DND-41 (cell line): Measurements from ENCODE around the gene CT45A10.
"Not testable (repeated sequence)": the region's sequence is repeated elsewhere in the genome, so short reads cannot be mapped to it uniquely, and the experiment has no call there.

Experiments
- ATAC-seq: fragments of 200-7000 bp; cut with Tn5 transposase; 3 replicates; pipeline ENCODE4 v1.9.1; 2021; ENCODE audit warnings: low read depth; ENCODE audit not compliant: insufficient read depth
- DNase-seq: peaks from one replicate; pipeline ENCODE4 v3.0.0-alpha.2; 2020
- H2AFZ ChIP-seq: 2 replicates; pipeline ENCODE4 v1.6.0; 2012; ENCODE audit warnings: low read depth, low read length
- H3K27ac ChIP-seq: 2 replicates; pipeline ENCODE4 v1.5.1; 2012; ENCODE audit warnings: low read length, inconsistent platforms
- H3K27me3 ChIP-seq: fragments of 200-600 bp; sonication (generic); 2 replicates; pipeline ENCODE4 v1.6.0; 2012; ENCODE audit warnings: low read length, mild to moderate bottlenecking, inconsistent platforms; ENCODE audit not compliant: insufficient read depth, poor library complexity
- H3K36me3 ChIP-seq: 2 replicates; pipeline ENCODE4 v1.5.1; 2012; ENCODE audit warnings: low read length, inconsistent platforms; ENCODE audit not compliant: insufficient read depth
- H3K4me1 ChIP-seq: 2 replicates; pipeline ENCODE4 v1.5.1; 2012; ENCODE audit warnings: mild to moderate bottlenecking, low read length; ENCODE audit not compliant: insufficient read depth
- H3K4me2 ChIP-seq: 2 replicates; pipeline ENCODE4 v1.6.0; 2012; ENCODE audit warnings: mild to moderate bottlenecking, moderate library complexity, low read length, inconsistent platforms; ENCODE audit not compliant: insufficient read depth
- H3K4me3 ChIP-seq, 2 experiments: fragments of 200-600 bp in 1 of 2; shearing (Covaris generic) in 1 of 2; 2 replicates each; pipeline ENCODE4 v1.5.1; 2012 to 2016; ENCODE audit warnings: inconsistent platforms in 2 of 2, low read length in 2 of 2, mild to moderate bottlenecking in 2 of 2, low read depth in 1 of 2, moderate library complexity in 1 of 2
- H3K79me2 ChIP-seq: 2 replicates; pipeline ENCODE4 v1.6.0; 2012; ENCODE audit warnings: low read length, inconsistent platforms; ENCODE audit not compliant: insufficient read depth
- H3K9ac ChIP-seq: 2 replicates; pipeline ENCODE4 v1.6.0; 2012; ENCODE audit warnings: low read depth, mild to moderate bottlenecking, inconsistent platforms, low read length, moderate library complexity
- H3K9me3 ChIP-seq: 2 replicates; pipeline ENCODE4 v1.5.1; 2012; ENCODE audit warnings: low read length, moderate library complexity, mild to moderate bottlenecking, inconsistent platforms; ENCODE audit not compliant: insufficient read depth, severe bottlenecking
- H4K20me1 ChIP-seq: 2 replicates; pipeline ENCODE4 v1.6.0; 2012; ENCODE audit warnings: low read length; ENCODE audit not compliant: insufficient read depth
- CTCF ChIP-seq: IDR thresholded peaks from 2 replicates; pipeline ENCODE4 v1.5.1; 2012; ENCODE audit warnings: borderline replicate concordance, low read length, moderate library complexity, mild to moderate bottlenecking; ENCODE audit not compliant: poor library complexity, severe bottlenecking; ENCODE audit errors: extremely low read depth
- EZH2 ChIP-seq: IDR thresholded peaks from 3 replicates; pipeline ENCODE4 v1.6.1; 2012; ENCODE audit warnings: borderline replicate concordance, low read depth, mild to moderate bottlenecking, moderate library complexity, low read length, inconsistent platforms; ENCODE audit not compliant: severe bottlenecking

The CT45A10 gene

GRCh38 chrX:135892781-135893180 is 463 bp downstream of the CT45A10 start:
- Histone ChIP-seq H3K36me3 (no peaks in the 10 kb centered on the region), H3K27ac (no peak overlapping the region), H3K4me3 (no peak overlapping the region), H3K9me3 (no peaks in the 10 kb centered on the region), H3K27me3 (no peaks in the 10 kb centered on the region), H3K79me2 (no peaks in the 10 kb centered on the region), H3K4me1 (no peaks in the 10 kb centered on the region), H4K20me1 (no peaks in the 10 kb centered on the region), H3K9ac (no peak overlapping the region), H2AFZ (no peak overlapping the region), H3K4me2 (no peak overlapping the region)
- DNase-seq, result no peak
- no peak for ATAC-seq
- no peak for TF ChIP-seq EZH2
- TF ChIP-seq CTCF, result no peak

GRCh38 chrX:135890087-135890585 is 3.1 kb downstream of the CT45A10 start:
- no peak for ATAC-seq
- Histone ChIP-seq H3K4me3 (no peak overlapping the region), H3K27ac (no peak overlapping the region), H3K27me3 (no peaks in the 10 kb centered on the region), H3K36me3 (no peaks in the 10 kb centered on the region), H3K4me2 (no peak overlapping the region), H3K79me2 (no peaks in the 10 kb centered on the region), H3K9me3 (no peaks in the 10 kb centered on the region), H3K9ac (no peak overlapping the region), H2AFZ (no peak overlapping the region), H3K4me1 (no peaks in the 10 kb centered on the region), H4K20me1 (no peaks in the 10 kb centered on the region)
- DNase-seq, result no peak
- TF ChIP-seq EZH2 (no peak), CTCF (no peak)

- not testable (repeated sequence) for H3K4me3 ChIP-seq, H3K9me3 ChIP-seq, H4K20me1 ChIP-seq, ATAC-seq, H3K4me1 ChIP-seq, H3K79me2 ChIP-seq, H2AFZ ChIP-seq, H3K9ac ChIP-seq, H3K27me3 ChIP-seq, H3K4me2 ChIP-seq, H3K36me3 ChIP-seq, H3K27ac ChIP-seq
- peak; percentile 49 for DNase-seq
- TF ChIP-seq CTCF, result peak; percentile 54
These were observed 4.3 kb downstream of the CT45A10 start for GRCh38 chrX:135888976-135889375.

- H3K4me3 ChIP-seq, H3K36me3 ChIP-seq, H3K9me3 ChIP-seq, H2AFZ ChIP-seq, ATAC-seq, H3K4me1 ChIP-seq, DNase-seq, H3K4me2 ChIP-seq, H3K79me2 ChIP-seq, H4K20me1 ChIP-seq, H3K27ac ChIP-seq, H3K27me3 ChIP-seq, H3K9ac ChIP-seq: not testable (repeated sequence)
These were observed 5.0 kb downstream of the CT45A10 start for GRCh38 chrX:135888230-135888629.

- H3K27ac ChIP-seq, H3K27me3 ChIP-seq, DNase-seq, H3K9ac ChIP-seq, H3K79me2 ChIP-seq, H3K4me1 ChIP-seq, H3K36me3 ChIP-seq, H2AFZ ChIP-seq, H3K9me3 ChIP-seq, H3K4me3 ChIP-seq, H3K4me2 ChIP-seq, H4K20me1 ChIP-seq, ATAC-seq: not testable (repeated sequence)
These were observed 10.5 kb downstream of the CT45A10 start for GRCh38 chrX:135882741-135883140.

GRCh38 chrX:135871712-135872111 is 21.5 kb downstream of the CT45A10 start, which contains the start of gene CT45A9:
TSS of gene CT45A9 (minus strand) at chrX:135871812. CDS start at chrX:135868061, 3,751 bp downstream.
- not testable (repeated sequence) for H3K4me1 ChIP-seq, H3K27me3 ChIP-seq, H3K27ac ChIP-seq, DNase-seq, H3K4me3 ChIP-seq, H3K36me3 ChIP-seq, H3K4me2 ChIP-seq, ATAC-seq, H4K20me1 ChIP-seq, H3K9me3 ChIP-seq, H2AFZ ChIP-seq, H3K9ac ChIP-seq, H3K79me2 ChIP-seq
